HPDE6-E6E7 (cell line): ENCODE results near the gene NAV3.

Experiments
- DNase-seq: peaks from one replicate; pipeline ENCODE4 v3.0.0; 2011; ENCODE audit warnings: missing footprints; ENCODE audit errors: extremely low spot score

Gene NAV3

GRCh38 chr12:77992760-77993159 is 162.1 kb downstream of the NAV3 start:
- no peak for DNase-seq

DNA sequence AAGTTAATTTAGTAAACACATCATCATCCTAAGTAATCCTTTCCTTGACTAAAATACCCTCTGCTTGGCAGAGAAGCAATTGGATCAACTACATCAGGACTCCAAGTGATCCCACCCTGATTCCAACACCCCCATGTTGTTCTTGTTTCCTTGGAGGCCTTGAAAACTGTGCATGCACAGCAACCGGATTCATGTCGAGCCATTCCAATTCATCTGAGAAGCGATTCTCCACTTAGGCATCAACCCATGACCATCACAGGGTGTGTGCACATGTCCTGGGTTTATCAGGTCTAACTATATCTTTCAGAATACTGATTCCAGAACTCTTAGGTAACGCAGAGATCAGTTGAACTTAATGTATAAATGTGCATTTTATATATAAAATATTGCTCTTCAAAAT is 163.0 kb downstream of the NAV3 start:
- no peak for DNase-seq

DNA sequence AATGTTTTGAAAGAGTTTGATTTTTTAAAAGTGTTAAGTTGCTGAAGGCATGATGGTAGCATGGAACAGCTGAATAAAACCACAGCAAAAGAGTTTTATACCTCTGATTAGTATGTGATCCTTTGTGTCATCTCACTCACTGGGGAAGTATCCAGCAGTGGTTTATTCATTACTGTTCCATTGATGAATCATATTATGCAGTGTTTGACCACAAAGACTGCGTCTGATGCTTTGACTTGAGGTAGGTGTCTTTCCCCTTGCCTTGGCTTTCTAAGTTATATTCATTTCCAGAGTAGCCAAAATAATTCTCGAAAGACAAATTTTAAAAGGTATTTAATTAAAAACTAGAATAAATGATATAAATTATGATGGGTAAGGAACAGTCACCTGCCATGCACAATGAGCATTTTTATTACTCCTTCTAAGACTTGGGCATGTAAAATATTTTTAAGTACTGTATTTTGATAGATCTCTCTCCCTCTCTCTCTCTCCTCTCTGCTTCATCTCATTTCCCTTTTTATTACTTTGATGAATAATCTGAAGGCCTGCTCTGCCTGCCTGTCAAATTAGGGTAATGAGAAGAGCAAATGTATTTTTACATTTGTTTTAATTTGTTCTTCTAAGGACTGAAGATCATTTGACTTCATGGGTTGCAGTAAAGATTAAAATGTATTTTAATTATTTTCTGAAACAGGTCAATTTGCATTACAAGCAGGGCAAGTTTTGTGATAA is 164.9 kb downstream of the NAV3 start:
- DNase-seq = peak; percentile 39

- DNase-seq = no peak
These were observed 166.0 kb downstream of the NAV3 start for GRCh38 chr12:77996670-77997069.

- DNase-seq = no peak
These were observed 167.6 kb downstream of the NAV3 start for GRCh38 chr12:77998236-77998786.

DNA sequence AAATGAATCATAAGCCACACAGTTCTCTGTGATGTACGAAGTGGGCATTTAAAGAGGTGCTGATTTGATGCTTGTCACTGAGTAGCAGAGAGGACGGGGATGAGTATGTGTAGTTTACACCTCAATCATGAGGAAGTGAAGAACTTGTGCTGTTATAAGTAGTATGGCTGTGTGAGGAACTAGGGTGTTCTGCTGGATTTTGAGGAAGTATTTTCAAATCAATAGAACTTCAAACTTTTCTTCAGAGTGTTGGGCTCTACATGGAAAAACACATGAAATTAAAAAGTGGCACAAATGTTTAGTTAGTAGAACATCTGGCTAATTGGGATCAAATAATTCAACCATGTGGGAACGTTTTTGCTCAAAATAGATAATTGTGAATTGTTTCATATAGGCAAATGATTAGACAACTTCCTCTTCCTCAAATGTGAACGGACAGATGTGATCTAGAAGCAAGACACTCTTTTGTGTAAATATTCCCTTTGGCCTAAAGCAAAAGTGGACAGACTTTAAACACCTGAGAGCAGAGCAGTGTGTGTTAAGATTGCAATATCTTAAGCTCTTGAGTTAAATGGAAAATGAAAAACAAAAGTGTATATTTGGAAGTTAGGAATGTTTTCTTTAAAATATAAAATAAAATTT is 168.5 kb downstream of the NAV3 start:
- no peak for DNase-seq

DNA sequence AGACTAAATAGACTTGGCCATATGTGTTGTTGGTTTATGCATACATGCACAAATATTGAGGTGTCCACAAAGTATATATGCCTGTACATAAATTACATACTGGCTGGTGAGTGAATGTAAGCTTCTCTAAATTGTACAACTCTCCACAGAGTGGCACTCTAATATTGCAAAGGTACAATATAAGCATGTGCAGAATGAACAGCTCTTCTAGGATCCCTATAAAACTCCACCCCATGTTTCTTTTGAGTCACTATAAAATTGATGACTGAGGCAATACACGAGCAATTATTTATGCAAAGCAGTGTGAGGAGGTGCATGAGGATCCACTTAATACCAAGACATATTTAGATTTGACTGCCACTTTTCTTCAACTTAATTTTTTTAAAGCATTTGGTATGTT is 172.2 kb downstream of the NAV3 start:
- no peak for DNase-seq

- DNase-seq = no peak
These were observed 173.8 kb downstream of the NAV3 start for GRCh38 chr12:78004249-78005093.

DNA sequence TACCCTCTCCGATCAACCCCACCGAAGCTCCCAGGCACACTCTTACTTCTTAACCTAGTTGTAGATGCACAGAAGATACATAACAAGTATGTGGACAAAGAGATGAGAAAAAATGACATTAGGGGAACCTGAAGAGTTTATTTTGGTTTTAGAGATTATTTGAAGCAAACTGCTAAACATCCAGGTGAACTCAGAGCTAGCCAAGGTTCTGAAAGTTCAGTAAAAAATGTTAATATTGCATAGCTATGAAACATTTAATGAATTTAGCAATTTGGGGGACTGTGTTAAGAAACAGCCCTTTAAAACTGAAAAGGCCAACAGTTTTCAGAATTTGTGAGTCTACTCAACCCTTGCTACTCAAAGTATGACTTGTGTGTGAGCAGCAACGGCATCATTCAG is 174.4 kb downstream of the NAV3 start:
- DNase-seq = no peak

GRCh38 chr12:78007173-78007572 is 176.5 kb downstream of the NAV3 start:
- no peak for DNase-seq

- no peak for DNase-seq
These were observed 178.3 kb downstream of the NAV3 start for GRCh38 chr12:78009031-78009430.

GRCh38 chr12:78018171-78018910 is 187.6 kb downstream of the NAV3 start:
- DNase-seq = no peak

- no peak for DNase-seq
These were observed 188.2 kb downstream of the NAV3 start for GRCh38 chr12:78018939-78019338.

DNA sequence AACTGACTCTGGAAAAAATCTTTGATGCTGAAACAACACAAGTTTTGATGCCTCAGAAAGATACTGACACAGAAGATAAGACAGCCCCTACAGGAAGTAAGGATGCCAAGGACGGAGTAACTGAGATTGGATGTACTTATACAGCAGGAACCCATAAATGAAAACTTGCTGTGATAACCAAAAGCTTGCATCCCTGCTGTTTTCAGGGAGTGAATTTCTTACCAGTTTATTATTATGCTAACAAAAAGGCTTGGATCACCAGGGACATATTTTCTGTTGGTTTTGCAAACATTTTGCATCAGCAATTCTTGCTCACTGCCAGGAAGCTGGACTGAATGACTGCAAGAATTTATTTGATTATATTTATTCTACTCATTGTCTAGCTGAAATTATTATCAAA is 197.7 kb downstream of the NAV3 start:
- DNase-seq = no peak

DNA sequence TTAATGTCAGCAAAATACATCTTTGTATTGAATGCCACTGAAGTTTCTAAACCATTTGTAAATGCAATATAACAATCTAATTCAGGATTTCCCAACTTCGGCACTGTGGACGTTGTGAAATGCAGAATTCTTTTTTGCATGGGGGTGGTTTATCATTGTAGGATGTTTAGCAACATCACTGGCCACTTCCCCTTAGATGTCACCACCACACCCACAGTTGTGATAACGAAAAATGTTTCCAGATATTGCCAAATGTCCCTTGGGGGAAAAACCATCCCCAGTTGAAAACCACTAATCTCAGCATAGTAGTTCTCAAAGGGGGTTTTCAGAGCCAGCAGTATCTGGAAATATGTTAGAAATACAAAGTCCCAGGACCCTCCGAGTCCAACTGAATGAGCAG is 203.3 kb downstream of the NAV3 start:
- DNase-seq = no peak

DNA sequence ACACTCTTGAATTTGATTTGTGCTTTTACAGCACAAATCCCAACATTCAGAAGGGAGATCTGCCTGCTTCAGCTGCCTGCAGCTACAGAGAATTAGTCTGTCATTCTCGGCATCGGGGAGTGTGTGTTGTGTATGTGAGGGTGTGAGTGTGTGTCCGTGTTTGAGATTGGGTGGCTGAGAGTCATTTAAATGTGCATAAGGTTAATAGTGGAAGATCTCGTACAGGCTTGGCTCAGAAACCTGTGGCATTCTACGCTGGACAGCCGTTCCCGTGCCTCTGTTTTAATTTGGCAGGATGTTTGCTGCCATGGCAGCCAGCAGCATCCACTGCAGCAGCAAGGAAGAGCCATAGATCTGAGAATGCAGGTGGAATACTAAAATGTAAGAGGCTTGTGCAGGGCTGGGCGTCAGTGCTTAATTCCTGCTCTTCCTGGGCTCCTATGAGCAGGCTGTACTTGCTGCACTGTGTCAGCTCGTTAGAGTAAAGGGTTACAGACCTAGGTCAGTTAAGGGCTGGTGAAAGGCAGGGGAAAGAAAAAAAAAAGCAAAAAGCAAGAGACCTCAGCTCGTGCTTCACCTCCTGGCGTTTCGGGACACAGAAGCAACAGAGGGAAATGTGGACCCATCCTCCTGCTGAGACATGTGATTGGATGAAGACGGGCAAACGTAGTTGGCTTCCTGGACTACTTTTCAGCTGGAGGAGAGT is 205.4 kb downstream of the NAV3 start:
- no peak for DNase-seq

DNA sequence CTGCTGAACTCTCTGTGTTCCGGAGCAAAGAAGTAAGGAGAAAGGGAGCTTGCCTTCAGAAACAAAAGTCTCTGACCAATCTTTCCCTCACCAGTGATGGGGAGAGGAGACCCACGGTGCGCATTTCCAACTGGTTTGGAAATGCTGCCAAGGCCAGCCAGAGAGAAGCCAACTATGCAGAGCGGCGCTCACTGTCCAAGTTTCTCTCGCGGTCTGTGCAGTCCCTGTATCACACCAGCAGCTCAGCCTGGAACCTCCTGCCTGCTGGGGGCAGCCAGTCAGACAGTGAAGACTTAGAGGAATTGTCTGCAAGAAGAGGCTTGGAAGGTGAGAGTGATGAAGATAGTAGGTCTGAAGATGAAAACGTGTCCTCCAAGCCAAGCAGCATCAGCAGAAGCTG is 206.2 kb downstream of the NAV3 start:
- DNase-seq = no peak

- no peak for DNase-seq
These were observed 207.0 kb downstream of the NAV3 start for GRCh38 chr12:78037707-78038106.

DNA sequence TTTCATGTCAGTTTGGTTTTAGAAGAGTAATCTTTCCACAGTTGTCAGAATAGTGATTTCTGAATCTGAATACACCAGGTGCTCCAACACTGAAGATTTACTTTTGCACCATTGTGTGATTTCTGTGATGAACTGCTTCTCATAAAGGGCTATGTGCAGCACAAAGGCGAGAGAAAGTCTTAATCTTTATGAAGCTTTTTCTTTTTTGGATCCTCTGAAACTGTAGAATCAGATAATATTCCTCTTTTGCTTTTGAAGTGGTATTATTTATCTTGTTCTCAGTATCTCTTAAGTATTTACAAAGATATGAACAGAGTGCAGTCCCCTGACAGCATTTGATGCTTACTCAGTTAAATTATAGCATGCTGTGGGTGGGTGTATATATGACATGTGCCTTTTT is 207.8 kb downstream of the NAV3 start:
- no peak for DNase-seq

- DNase-seq = no peak
These were observed 208.3 kb downstream of the NAV3 start for GRCh38 chr12:78038986-78039385.

- DNase-seq = no peak
These were observed 209.4 kb downstream of the NAV3 start for GRCh38 chr12:78040111-78040510.
